Subcutaneous adipose tissue (tissue), 4 donors: ENCODE results near the gene BRI3BP. TPM values are rescaled to one million over a fixed set of nuclear protein-coding genes. Genes with fewer than 3 reads are reported as not detected.

Experiments
- CTCF ChIP-seq: fragments of 450-650 bp; IDR thresholded peaks from one replicate; pipeline ENCODE4 v1.5.1; 2016; ENCODE audit warnings: low read depth, mild to moderate bottlenecking, control low read depth, antibody characterized with exemption, moderate library complexity
- total RNA-seq, 4 donors: library from RNA; depleted of rRNA; stranded (reverse); fragments of >200 nt; gene quantifications; one replicate each; pipeline ENCODE4 v1.1.0, GENCODE V29; 2016

Gene BRI3BP
- total RNA-seq, 4 donors from 2014 or later, result 4.7 to 5.8 (median 5.0) TPM

GRCh38 chr12:124952295-124952694 is 41.1 kb upstream of the BRI3BP start:
- TF ChIP-seq CTCF, result no peak

- no peak for TF ChIP-seq CTCF
These were observed 40.6 kb upstream of the BRI3BP start for GRCh38 chr12:124952801-124953200.

- TF ChIP-seq CTCF, result no peak
These were observed 39.6 kb upstream of the BRI3BP start for GRCh38 chr12:124953689-124954405.

GRCh38 chr12:124954771-124955170 is 38.7 kb upstream of the BRI3BP start:
- TF ChIP-seq CTCF, result no peak

DNA sequence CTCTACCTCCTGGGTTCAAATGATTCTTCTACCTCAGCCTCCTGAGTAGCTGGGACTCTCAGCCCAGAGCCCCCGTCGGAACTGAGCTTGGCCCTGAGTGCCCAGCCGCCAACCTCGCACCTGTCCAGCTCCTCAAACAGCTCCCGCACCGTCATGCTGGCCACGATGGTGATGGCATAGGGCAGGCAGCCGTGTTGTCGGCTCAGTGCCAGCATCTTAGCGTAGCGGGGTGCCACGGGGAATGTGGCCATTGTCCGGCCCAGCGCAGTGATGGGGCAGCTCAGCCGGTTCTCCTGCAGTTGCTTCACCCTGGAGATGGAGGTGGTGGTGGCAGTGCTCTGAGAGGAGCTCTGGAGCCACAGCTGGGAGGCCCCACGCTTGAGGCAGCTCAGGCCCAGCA is 36.9 kb upstream of the BRI3BP start:
- no peak for TF ChIP-seq CTCF

GRCh38 chr12:124961055-124961454 is 32.4 kb upstream of the BRI3BP start:
- no peak for TF ChIP-seq CTCF

GRCh38 chr12:124963211-124963610 is 30.2 kb upstream of the BRI3BP start:
- TF ChIP-seq CTCF, result no peak
